LNCaP clone FGC (cell line): ENCODE measurements around the gene NUP133.

Experiments used
- DNase-seq: peaks from one replicate; pipeline ENCODE4 v3.0.0-alpha.2; 2011; ENCODE audit warnings: low read depth
- H3K4me3 ChIP-seq: 2 replicates; pipeline ENCODE4 v1.5.1; 2011; ENCODE audit warnings: mild to moderate bottlenecking, low read depth, low read length, control low read depth
- TF ChIP-seq, protein P1 (sequence below): IDR thresholded peaks from 2 replicates; pipeline ENCODE4 v1.5.1; 2012; ENCODE audit warnings: mild to moderate bottlenecking; ENCODE audit not compliant: control insufficient read depth, insufficient read depth; ENCODE audit errors: extremely low read depth

NUP133 gene

DNA sequence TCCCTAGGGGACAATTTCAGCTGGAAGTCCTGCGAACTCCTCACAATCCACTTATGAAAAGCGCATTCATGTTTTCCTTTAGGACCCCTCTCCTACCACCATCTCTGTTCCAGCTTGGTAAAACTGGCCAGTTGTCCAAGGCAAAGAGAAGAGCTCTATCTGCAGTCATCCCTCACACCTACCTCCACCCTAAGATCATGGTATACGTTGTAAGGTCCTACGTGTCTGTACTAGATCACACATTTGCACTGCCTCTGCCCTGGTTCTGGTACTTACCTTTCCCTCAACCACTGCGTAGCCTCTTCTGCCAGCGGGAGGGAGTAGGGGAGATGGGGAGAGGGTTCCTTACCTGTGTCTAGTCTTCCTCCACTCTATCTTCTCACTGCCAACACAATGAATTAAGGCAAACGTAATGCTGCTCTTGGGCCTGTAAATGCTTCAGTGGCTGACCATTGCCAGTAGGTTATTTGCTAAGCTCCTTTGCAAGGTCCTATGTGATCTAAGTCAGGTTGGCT, 739 bp upstream of the NUP133 start:
- DNase-seq, result no peak
- H3K4me3 ChIP-seq, result peak overlapping the region; percentile 82
- TF ChIP-seq, protein P1, sequence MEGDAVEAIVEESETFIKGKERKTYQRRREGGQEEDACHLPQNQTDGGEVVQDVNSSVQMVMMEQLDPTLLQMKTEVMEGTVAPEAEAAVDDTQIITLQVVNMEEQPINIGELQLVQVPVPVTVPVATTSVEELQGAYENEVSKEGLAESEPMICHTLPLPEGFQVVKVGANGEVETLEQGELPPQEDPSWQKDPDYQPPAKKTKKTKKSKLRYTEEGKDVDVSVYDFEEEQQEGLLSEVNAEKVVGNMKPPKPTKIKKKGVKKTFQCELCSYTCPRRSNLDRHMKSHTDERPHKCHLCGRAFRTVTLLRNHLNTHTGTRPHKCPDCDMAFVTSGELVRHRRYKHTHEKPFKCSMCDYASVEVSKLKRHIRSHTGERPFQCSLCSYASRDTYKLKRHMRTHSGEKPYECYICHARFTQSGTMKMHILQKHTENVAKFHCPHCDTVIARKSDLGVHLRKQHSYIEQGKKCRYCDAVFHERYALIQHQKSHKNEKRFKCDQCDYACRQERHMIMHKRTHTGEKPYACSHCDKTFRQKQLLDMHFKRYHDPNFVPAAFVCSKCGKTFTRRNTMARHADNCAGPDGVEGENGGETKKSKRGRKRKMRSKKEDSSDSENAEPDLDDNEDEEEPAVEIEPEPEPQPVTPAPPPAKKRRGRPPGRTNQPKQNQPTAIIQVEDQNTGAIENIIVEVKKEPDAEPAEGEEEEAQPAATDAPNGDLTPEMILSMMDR, result no peak

DNA sequence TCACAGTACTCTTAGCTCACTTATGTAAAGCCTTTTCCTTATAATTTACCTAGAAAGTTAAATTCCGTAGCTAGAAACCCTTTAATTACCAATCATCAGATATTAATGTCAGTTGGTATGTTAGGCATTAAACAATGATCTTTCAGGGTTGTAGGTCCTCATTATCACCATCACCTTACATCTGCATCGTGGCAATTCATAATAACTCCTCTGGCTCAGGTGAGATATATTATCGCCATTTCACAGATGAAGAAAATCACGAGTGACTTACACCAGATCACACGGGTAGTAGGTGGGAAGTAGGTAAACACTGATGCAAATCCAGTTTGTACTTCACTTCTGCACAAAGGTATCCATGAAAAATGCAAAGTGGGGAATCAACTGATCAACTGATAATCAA, 639 bp downstream of the NUP133 start:
- DNase-seq, result no peak
- peak overlapping the region; percentile 82 for H3K4me3 ChIP-seq
- TF ChIP-seq, protein P1, result no peak

DNA sequence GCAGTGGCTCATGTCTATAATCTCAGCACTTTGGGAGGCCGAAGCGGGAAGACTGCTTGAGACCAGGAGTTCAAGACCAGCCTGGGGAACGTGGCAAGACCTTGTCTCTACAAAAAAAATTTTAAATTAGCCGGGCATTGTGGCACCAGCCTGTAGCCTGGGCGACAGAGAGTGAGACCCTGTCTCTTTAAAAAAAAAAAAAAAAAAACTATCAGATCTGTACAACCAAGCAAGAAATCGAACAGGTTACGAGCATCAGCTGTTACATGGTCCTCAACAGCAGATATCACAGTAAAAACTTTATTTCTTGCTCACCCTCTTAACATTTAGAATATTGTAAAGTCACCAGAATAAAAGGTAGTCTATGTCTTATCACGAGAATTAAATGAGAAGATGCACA, 1.5 kb downstream of the NUP133 start:
- TF ChIP-seq, protein P1, result no peak
- H3K4me3 ChIP-seq, result peak overlapping the region; percentile 82

DNA sequence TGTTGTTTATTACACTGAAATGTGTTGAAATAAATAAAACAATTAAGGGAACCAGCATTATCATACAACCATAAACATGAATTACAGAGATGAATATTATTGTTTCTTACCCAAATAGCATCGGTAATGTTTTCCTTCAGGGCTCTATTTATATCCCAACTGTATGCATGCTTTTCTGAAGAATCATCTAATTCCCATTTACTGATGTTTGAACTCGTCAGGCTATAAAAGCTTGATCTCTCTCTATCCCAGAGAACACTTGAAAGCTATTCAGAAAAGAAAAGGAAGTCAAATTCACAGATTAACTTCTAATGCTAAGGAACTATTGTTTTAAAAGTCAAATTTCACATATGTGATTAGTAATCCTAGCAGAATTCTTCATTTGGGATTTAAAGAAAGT, 12.4 kb downstream of the NUP133 start:
- DNase-seq, result no peak
- no peak overlapping the region for H3K4me3 ChIP-seq
- TF ChIP-seq, protein P1, result no peak

More for the DNA sequence above, 1.5 kb downstream of the NUP133 start:
- DNase-seq, result no peak

DNA sequence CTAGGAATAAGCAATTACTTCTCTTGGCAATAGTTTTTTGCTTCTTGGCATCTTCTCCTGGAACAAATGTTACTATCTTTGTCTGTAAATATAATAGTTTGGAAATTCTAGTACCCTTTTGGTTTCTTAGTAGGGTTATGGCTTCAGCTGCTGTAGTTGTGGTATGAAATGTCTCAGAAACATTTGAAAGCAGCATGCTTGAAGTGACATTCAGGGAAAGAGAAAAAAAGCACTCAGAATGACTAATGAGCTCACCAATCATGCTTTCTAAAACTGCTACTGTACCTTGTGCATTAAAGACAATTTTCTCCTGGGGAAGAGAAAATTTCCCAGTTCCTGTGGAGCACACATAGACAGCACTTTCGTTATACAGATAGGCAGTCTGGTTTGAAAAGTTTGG, 21.0 kb downstream of the NUP133 start:
- DNase-seq, result no peak
- H3K4me3 ChIP-seq, result no peak overlapping the region
- TF ChIP-seq, protein P1, result no peak

DNA sequence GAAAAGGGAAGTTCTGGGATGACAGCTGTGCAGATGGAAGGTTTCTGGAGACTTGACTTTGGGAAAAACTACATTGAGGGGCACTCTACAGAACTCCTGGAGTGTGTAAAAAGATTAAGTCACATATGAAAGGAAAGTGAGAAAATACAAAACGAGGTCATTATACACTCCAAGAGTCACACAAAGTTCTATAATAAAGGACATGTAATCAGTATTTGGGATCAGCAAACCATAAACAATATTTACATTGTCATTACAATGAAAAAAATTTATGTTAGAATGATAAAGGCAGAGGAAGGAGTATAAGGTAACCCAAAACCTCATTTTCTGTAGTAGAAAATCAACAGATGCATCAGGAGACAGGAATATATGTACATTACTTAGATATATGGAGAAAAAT, 22.8 kb downstream of the NUP133 start:
- TF ChIP-seq, protein P1, result no peak
- H3K4me3 ChIP-seq, result no peak overlapping the region
- DNase-seq, result peak; percentile 23

DNA sequence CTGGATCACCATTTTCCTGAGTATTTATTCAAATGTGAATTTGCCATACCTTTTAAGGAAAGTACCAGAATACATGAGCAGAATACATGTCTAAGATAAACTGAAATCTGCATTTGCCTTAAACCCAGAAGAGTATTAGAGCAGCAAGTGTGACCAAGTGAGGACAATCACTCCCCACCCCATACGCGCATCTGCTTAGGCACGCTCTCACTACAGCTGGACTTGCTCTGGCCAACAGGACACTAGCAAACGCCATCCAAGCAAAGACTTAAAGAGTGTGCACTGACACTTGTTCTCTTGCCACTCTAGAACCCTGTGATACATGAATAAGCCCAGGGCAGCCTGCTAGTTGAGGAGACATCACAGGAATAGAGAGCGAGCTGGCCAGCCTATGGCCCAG, 25.6 kb downstream of the NUP133 start:
- no peak overlapping the region for H3K4me3 ChIP-seq
- TF ChIP-seq, protein P1, result no peak
- no peak for DNase-seq
